H1 (cell line): ENCODE data around the gene NBDY. TPM values are rescaled to one million over a fixed set of nuclear protein-coding genes. Genes with fewer than 3 reads are reported as not detected.

Source experiments
- CTCF ChIA-PET: fragments of 300-600 bp; sonication (Branson Sonifier 250); formaldehyde crosslinking; loops from one replicate; lab custom pipeline; 2021; ENCODE audit not compliant: partially characterized antibody; lab: Charles Lee
- POLR2A ChIA-PET: fragments of 300-600 bp; sonication (Branson Sonifier 250); formaldehyde crosslinking; loops from one replicate; lab custom pipeline; 2021; ENCODE audit warnings: inconsistent platforms; ENCODE audit not compliant: partially characterized antibody; lab: Charles Lee
- DNase-seq, 2 experiments: peaks; one replicate each; pipeline versions ENCODE4 v3.0.0 to v3.0.0-alpha.2; 2010 to 2022; ENCODE audit warnings: low spot score in 2 of 2, low read depth in 1 of 2, mixed read lengths in 1 of 2
- FAIRE-seq: peaks from 2 replicates; lab custom pipeline; 2011; peaks lifted over from hg19 to GRCh38; lab: Jason Lieb, UNC
- H2AFZ ChIP-seq: 2 replicates; pipeline ENCODE4 v1.8.1; 2012; ENCODE audit warnings: low read length, inconsistent platforms
- H2AK5ac ChIP-seq: 2 replicates; pipeline ENCODE4 v1.6.1; 2013; ENCODE audit warnings: low read depth, low read length
- H2BK120ac ChIP-seq: replicated peaks from 2 replicates; pipeline ENCODE3; 2013; ENCODE audit warnings: low read depth, low read length, inconsistent platforms
- H2BK12ac ChIP-seq: 2 replicates; pipeline ENCODE4 v1.6.1; 2013; ENCODE audit warnings: low read depth, low read length
- H2BK15ac ChIP-seq: 2 replicates; pipeline ENCODE4 v1.6.1; 2013; ENCODE audit warnings: low read length
- H2BK20ac ChIP-seq: 2 replicates; pipeline ENCODE4 v1.6.1; 2013; ENCODE audit warnings: low read length
- H2BK5ac ChIP-seq: 2 replicates; pipeline ENCODE4 v1.6.1; 2013; ENCODE audit warnings: low read depth, low read length
- H3K14ac ChIP-seq: 2 replicates; pipeline ENCODE4 v1.6.1; 2013; ENCODE audit warnings: inconsistent platforms; ENCODE audit not compliant: insufficient read length
- H3K18ac ChIP-seq: 2 replicates; pipeline ENCODE4 v1.6.1; 2013; ENCODE audit warnings: low read length; ENCODE audit errors: extremely low read depth
- H3K23ac ChIP-seq: 2 replicates; pipeline ENCODE4 v1.6.1; 2013; ENCODE audit warnings: inconsistent platforms; ENCODE audit not compliant: insufficient read length
- H3K23me2 ChIP-seq: 2 replicates; pipeline ENCODE4 v1.6.1; 2013; ENCODE audit warnings: low read depth, low read length
- H3K27ac ChIP-seq: 2 replicates; pipeline ENCODE4 v1.6.1; 2011; ENCODE audit warnings: low read depth, low read length, inconsistent platforms
- H3K27me3 ChIP-seq, 4 experiments: replicated peaks in 1 of 4; 1 replicate in 1 of 4; 2 replicates in 3 of 4; pipeline versions ENCODE4 v1.6.1 to v1.8.1; 2011 to 2013; ENCODE audit warnings: low read length in 3 of 4, mild to moderate bottlenecking in 3 of 4, inconsistent platforms in 2 of 4, mixed read lengths in 2 of 4, moderate library complexity in 1 of 4; ENCODE audit not compliant: control insufficient read depth in 3 of 4, insufficient read depth in 3 of 4; ENCODE audit errors: extremely low read depth in 1 of 4
- H3K36me3 ChIP-seq, 4 experiments: 2 replicates each; pipeline versions ENCODE4 v1.6.1 to v1.8.1; 2011 to 2013; ENCODE audit warnings: mild to moderate bottlenecking in 4 of 4, low read length in 3 of 4, moderate library complexity in 2 of 4, control low read depth in 1 of 4, inconsistent platforms in 1 of 4; ENCODE audit not compliant: insufficient read depth in 4 of 4, control insufficient read depth in 2 of 4
- H3K4ac ChIP-seq: replicated peaks from 2 replicates; pipeline ENCODE3; 2013; ENCODE audit warnings: low read length, low read depth, mixed read lengths, inconsistent platforms; ENCODE audit not compliant: insufficient read length
- H3K4me1 ChIP-seq, 4 experiments: replicated peaks in 1 of 4; 1 replicate in 1 of 4; 2 replicates in 3 of 4; pipeline versions ENCODE4 v1.6.1 to v1.8.1; 2011 to 2013; ENCODE audit warnings: low read length in 3 of 4, inconsistent platforms in 2 of 4, mixed read lengths in 1 of 4; ENCODE audit not compliant: insufficient read depth in 4 of 4, control insufficient read depth in 3 of 4
- H3K4me2 ChIP-seq, 2 experiments: 2 replicates each; pipeline versions ENCODE4 v1.6.1 to v1.8.1; 2011 to 2013; ENCODE audit warnings: low read depth in 2 of 2, low read length in 2 of 2, control low read depth in 1 of 2, inconsistent platforms in 1 of 2, mild to moderate bottlenecking in 1 of 2; ENCODE audit not compliant: insufficient read depth in 1 of 2
- H3K4me3 ChIP-seq, 4 experiments: fragments of 200-600, 300-600 bp in 1 of 4; sonication (generic), shearing (Covaris generic), sonication (Bioruptor Twin) in 1 of 4; 2 replicates each; pipeline versions ENCODE4 v1.5.1 to v1.8.1; 2011 to 2016; ENCODE audit warnings: low read length in 4 of 4, low read depth in 3 of 4, control low read depth in 2 of 4, inconsistent platforms in 2 of 4, mild to moderate bottlenecking in 2 of 4, mixed read lengths in 1 of 4, moderate library complexity in 1 of 4; ENCODE audit not compliant: insufficient read depth in 2 of 4; ENCODE audit errors: extremely low read depth in 1 of 4
- H3K56ac ChIP-seq: replicated peaks from 2 replicates; pipeline ENCODE3; 2013; ENCODE audit warnings: low read depth, mild to moderate bottlenecking, mixed read lengths, low read length, inconsistent platforms; ENCODE audit not compliant: insufficient read length
- H3K79me1 ChIP-seq: 2 replicates; pipeline ENCODE4 v1.6.1; 2013; ENCODE audit warnings: low read depth, low read length, control low read depth
- H3K79me2 ChIP-seq, 2 experiments: 2 replicates each; pipeline versions ENCODE4 v1.6.1 to v1.8.1; 2012 to 2013; ENCODE audit warnings: low read length in 2 of 2, mild to moderate bottlenecking in 2 of 2, inconsistent platforms in 1 of 2; ENCODE audit not compliant: insufficient read depth in 2 of 2, control insufficient read depth in 1 of 2
- H3K9ac ChIP-seq, 4 experiments: replicated peaks in 1 of 4; 1 replicate in 1 of 4; 2 replicates in 3 of 4; pipeline versions ENCODE4 v1.6.1 to v1.8.1; 2011 to 2013; ENCODE audit warnings: low read depth in 3 of 4, low read length in 3 of 4, control low read depth in 2 of 4, mild to moderate bottlenecking in 2 of 4, moderate library complexity in 2 of 4, inconsistent platforms in 1 of 4; ENCODE audit errors: extremely low read depth in 1 of 4
- H3K9me3 ChIP-seq, 2 experiments: 2 replicates each; pipeline versions ENCODE4 v1.6.1 to v1.8.1; 2012 to 2013; ENCODE audit warnings: mild to moderate bottlenecking in 2 of 2, moderate library complexity in 2 of 2, control low read depth in 1 of 2, inconsistent platforms in 1 of 2, low read depth in 1 of 2, low read length in 1 of 2, mixed read lengths in 1 of 2; ENCODE audit not compliant: insufficient read depth in 2 of 2
- H4K20me1 ChIP-seq, 2 experiments: replicated peaks in 1 of 2; 2 replicates each; pipeline versions ENCODE3 to v1.8.1; 2011 to 2013; ENCODE audit warnings: inconsistent platforms in 2 of 2, low read length in 2 of 2, mild to moderate bottlenecking in 1 of 2; ENCODE audit not compliant: insufficient read depth in 2 of 2, control insufficient read depth in 1 of 2
- H4K5ac ChIP-seq: 2 replicates; pipeline ENCODE4 v1.6.1; 2013; ENCODE audit warnings: low read length, low read depth, mixed read lengths, inconsistent platforms; ENCODE audit not compliant: insufficient read length
- H4K8ac ChIP-seq: 2 replicates; pipeline ENCODE4 v1.8.0; 2013; ENCODE audit warnings: mild to moderate bottlenecking, moderate library complexity, low read length, inconsistent platforms; ENCODE audit not compliant: insufficient read depth; ENCODE audit errors: extremely low read depth
- H4K91ac ChIP-seq: replicated peaks from 2 replicates; pipeline ENCODE3; 2013; ENCODE audit warnings: low read length, mixed read lengths, inconsistent platforms; ENCODE audit not compliant: insufficient read length
- CEBPB ChIP-seq: IDR thresholded peaks from 2 replicates; pipeline ENCODE4 v1.6.1; 2012; ENCODE audit warnings: low read depth, low read length
- EZH2 ChIP-seq: fragments of 200-600 bp; sonication (generic); IDR thresholded peaks from 2 replicates; pipeline ENCODE4 v1.7.1; 2012; ENCODE audit warnings: low read depth, mild to moderate bottlenecking, moderate library complexity, low read length, inconsistent platforms; ENCODE audit not compliant: severe bottlenecking
- KDM5A ChIP-seq: fragments of 200-600 bp; IDR thresholded peaks from 2 replicates; pipeline ENCODE4 v1.7.1; 2012; ENCODE audit warnings: mild to moderate bottlenecking, low read length, inconsistent platforms, mixed read lengths
- PHF8 ChIP-seq: fragments of 200-600 bp; sonication (generic); conservative IDR thresholded peaks from 2 replicates; pipeline ENCODE4 v1.7.1; 2012; ENCODE audit warnings: low read depth, mild to moderate bottlenecking, inconsistent platforms, low read length, moderate library complexity
- RAD21 ChIP-seq, 2 experiments: IDR thresholded peaks in 1 of 2; conservative IDR thresholded peaks in 1 of 2; 2 replicates each; pipeline ENCODE4 v1.6.1; 2011; ENCODE audit warnings: low read depth in 2 of 2, low read length in 2 of 2, improper control_type of control experiment in 1 of 2, inconsistent platforms in 1 of 2, mild to moderate bottlenecking in 1 of 2, moderate library complexity in 1 of 2
- YY1 ChIP-seq: IDR thresholded peaks from 2 replicates; pipeline ENCODE4 v1.6.1; 2011; ENCODE audit warnings: low read depth, mild to moderate bottlenecking, low read length
- WGBS, 2 experiments: shearing (Covaris generic) in 1 of 2; methylation state at CpG; one replicate each; pipeline versions ENCODE4 v1.1.6 to v1.1.7; 2013 to 2015; ENCODE audit warnings: low lambda C conversion rate in 2 of 2, mixed read lengths in 2 of 2, inconsistent platforms in 1 of 2, low coverage in 1 of 2, missing lambda C conversion rate in 1 of 2; ENCODE audit not compliant: insufficient replicate concordance in 2 of 2, insufficient coverage in 1 of 2, insufficient read length in 1 of 2; ENCODE audit errors: extremely low coverage in 1 of 2, missing lambda C conversion rate in 1 of 2; 5-methylcytosine and 5-hydroxymethylcytosine counted together
- polyA plus RNA-seq, 7 experiments: library from polyadenylated mRNA; depleted of rRNA in 3 of 7; stranded (reverse) in 5 of 7; unstranded in 2 of 7; fragments of >200 nt in 5 of 7; fragments of 200-250 nt in 2 of 7; gene quantifications; 1 replicate in 5 of 7; 2 replicates in 1 of 7; 4 replicates in 1 of 7; pipeline versions ENCODE4 v1.2.1 to v1.2.3, GENCODE V29; 2011 to 2013; ENCODE audit warnings: missing spikeins in 2 of 7, mixed read lengths in 2 of 7
- total RNA-seq: library from RNA; stranded (reverse); fragmentation: NEBNext Ultra II Directional; extraction: Animal tissue kit (Norgen Biotek cat#: 25700); gene quantifications from 2 replicates; pipeline ENCODE4 v1.2.1, GENCODE V29; 2021

NBDY gene
- total and polyA plus RNA-seq, 2 of the 8 experiments (the other 6 are each of a cell fraction or from before 2014, with no cell fraction given): 42.3 to 57.8 TPM

DNA sequence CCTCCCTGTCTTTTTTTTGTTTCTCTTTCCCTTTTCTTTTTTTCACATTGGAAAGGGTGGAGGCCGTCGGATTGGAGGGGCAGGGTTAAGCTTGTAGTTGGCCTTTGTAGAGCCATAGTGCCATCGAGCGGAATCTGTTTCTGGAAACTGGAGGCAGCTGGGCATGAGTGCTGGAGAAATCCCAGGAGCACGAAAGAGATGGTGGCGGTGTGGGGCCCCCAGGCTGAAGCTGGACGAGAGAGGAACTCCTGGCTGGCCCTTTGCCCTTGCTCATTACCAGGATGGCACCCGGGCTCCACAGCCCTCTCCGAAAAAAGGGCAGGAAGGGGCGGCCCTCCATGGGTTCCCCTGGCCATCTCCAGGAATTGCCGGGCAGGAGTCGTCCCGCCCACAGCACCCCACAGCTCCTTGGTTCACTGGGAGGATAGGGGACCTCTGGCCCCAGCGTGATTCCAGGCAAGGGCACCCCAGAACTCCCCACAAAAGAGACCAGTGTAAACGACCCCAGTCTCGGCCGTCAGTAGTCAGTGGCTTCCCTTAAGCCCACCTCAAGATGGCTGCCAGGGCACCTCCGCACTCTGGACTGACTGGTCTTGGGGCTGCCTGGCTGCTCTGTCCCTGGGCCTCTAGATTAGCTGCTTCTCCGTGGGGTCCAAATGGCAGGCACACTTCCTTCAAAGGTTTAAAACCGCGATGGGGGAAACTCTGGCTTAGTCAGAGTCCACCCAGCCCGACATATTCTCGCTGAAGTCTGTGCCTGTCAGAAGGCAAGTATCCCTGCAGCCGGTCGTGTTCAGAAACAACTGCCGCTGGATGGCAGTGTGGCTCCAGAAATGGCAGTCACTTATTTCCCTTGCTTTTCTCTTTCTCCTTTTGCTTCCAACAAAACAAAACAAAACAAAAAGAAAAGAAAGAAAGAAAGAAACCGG lies 74.1 kb downstream of the NBDY start:
- DNase-seq: peak; percentile 36 to 56
- Histone ChIP-seq H2BK5ac (no peak overlapping the region), H4K91ac (no peak overlapping the region), H3K9ac (no peak overlapping the region), H3K14ac (no peak overlapping the region), H2AK5ac (no peak overlapping the region), H3K4me1 (peaks cover 0 to 3% (median 0%) of the 10 kb centered on the region in 4 experiments; a peak in 1 of 7 replicates), H3K18ac (no peak overlapping the region), H2BK20ac (no peak overlapping the region), H3K4ac (no peak overlapping the region), H3K9me3 (no peaks in the 10 kb centered on the region), H3K23me2 (no peaks in the 10 kb centered on the region), H2BK15ac (no peak overlapping the region), H3K79me1 (no peaks in the 10 kb centered on the region; the same call in 1 of the 2 replicates), H3K27me3 (no peaks in the 10 kb centered on the region), H2BK120ac (no peak overlapping the region), H3K79me2 (no peaks in the 10 kb centered on the region; a peak in 1 of 4 replicates), H4K8ac (no peak overlapping the region), H2AFZ (no peak overlapping the region), H3K27ac (no peak overlapping the region), H3K23ac (no peak overlapping the region), H3K36me3 (no peaks in the 10 kb centered on the region; a peak in 1 of 8 replicates), H4K5ac (no peak overlapping the region), H3K56ac (no peak overlapping the region), H4K20me1 (no peaks in the 10 kb centered on the region), H3K4me3 (0 out of 8 replicates have a peak overlapping the region, but pooled peaks of 1 of the 4 experiments have one; percentile 19), H3K4me2 (no peak overlapping the region; a peak in 1 of 4 replicates), H2BK12ac (no peak overlapping the region)
- CTCF ChIA-PET: interaction anchor here (0.9 to 2.0 kb wide), 3 partner anchors 22 to 175 kb away, joined by 3 to 6 read pairs (median 3); no protein-coding TSS in a partner anchor
- 100% methylated on average over 4 of the region's 27 CpGs; no CpG with 5 or more reads in 1 of the 2 experiments for WGBS, 2 experiments
- no peak for FAIRE-seq
- POLR2A ChIA-PET: interaction anchor here (0.8 kb wide), 1 partner anchor 10 kb away, joined by 3 read pairs; no protein-coding TSS in a partner anchor
- TF ChIP-seq YY1: 0 out of 2 replicates have a peak, but pooled peaks have one; percentile 29
- TF ChIP-seq CEBPB: no peak
- no peak for TF ChIP-seq KDM5A
- peak; percentile 63 to 64 for TF ChIP-seq RAD21 (IDR thresholded peaks at IDR 0.05 in 1 of 2, conservative IDR thresholded peaks at IDR 0.05 in 1 of 2; ENCODE audit: low read depth in 2 of 2, low read length in 2 of 2)
- no peak for TF ChIP-seq PHF8
- TF ChIP-seq EZH2: no peak
